22Rv1 (cell line): ENCODE measurements around the gene MIPOL1.
A peak's percentile ranks its signal among the peaks of the same experiment; 100 is the strongest.
"Not testable (repeated sequence)": the region's sequence is repeated elsewhere in the genome, so short reads cannot be mapped to it uniquely, and the experiment has no call there.

Source experiments
- H3K27ac ChIP-seq: fragments of 450-650 bp; 2 replicates; pipeline ENCODE4 v1.5.1; 2017
- ZFX ChIP-seq: fragments of 450-650 bp; IDR thresholded peaks from 2 replicates; pipeline ENCODE4 v1.6.1; 2017; ENCODE audit warnings: antibody characterized with exemption, borderline replicate concordance
- TF ChIP-seq, protein P1 (sequence below): fragments of 450-650 bp; IDR thresholded peaks from 2 replicates; pipeline ENCODE4 v1.5.1; 2017; ENCODE audit warnings: mild to moderate bottlenecking

Gene MIPOL1, protein sequence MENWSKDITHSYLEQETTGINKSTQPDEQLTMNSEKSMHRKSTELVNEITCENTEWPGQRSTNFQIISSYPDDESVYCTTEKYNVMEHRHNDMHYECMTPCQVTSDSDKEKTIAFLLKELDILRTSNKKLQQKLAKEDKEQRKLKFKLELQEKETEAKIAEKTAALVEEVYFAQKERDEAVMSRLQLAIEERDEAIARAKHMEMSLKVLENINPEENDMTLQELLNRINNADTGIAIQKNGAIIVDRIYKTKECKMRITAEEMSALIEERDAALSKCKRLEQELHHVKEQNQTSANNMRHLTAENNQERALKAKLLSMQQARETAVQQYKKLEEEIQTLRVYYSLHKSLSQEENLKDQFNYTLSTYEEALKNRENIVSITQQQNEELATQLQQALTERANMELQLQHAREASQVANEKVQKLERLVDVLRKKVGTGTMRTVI

DNA sequence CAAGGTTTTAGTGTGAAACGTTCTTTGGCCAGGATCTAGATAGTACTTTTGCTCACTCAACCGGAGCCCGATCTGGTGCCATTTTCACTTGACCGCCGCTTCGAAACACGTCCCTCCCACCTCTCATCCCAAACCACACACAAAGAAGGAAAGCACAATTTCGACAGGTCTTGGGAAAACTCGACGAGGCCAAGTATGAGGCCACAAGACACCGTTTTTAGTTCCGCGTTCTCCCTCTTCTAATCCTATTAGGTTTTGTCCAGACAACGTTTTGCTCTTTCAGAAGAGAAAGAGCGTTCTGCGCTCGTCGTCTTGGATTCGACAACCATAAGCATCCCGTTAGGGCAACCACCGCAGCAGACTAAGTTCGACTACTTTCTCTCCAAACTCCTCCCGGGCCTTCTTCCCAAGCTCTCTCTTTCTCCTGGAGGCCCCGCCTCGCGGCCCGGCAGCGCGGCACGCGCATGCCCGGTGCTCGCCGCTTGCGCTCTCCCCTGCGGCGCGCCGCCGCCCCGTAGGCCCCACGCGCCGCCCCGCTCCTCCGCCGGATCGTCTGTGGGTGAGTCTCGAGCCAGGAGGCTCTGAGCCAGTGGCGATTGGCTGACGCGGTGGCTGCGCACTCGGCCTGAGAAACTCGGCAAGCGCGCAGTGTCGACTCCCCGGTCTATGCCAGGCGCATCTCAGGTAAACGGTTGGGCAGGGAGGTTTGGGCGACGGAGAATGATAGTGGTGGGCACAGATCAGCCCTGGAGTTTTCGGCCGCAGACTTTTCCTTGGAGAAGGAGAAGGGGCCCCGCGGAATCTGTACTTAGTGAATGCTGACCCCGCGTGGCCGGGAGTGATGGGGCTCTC, at the start of gene MIPOL1:
TSS of gene MIPOL1 (plus strand) at position 517 of the 852 bp plus-strand sequence. CDS start 49,952 bp downstream, outside the sequence.
- TF ChIP-seq, protein P1, sequence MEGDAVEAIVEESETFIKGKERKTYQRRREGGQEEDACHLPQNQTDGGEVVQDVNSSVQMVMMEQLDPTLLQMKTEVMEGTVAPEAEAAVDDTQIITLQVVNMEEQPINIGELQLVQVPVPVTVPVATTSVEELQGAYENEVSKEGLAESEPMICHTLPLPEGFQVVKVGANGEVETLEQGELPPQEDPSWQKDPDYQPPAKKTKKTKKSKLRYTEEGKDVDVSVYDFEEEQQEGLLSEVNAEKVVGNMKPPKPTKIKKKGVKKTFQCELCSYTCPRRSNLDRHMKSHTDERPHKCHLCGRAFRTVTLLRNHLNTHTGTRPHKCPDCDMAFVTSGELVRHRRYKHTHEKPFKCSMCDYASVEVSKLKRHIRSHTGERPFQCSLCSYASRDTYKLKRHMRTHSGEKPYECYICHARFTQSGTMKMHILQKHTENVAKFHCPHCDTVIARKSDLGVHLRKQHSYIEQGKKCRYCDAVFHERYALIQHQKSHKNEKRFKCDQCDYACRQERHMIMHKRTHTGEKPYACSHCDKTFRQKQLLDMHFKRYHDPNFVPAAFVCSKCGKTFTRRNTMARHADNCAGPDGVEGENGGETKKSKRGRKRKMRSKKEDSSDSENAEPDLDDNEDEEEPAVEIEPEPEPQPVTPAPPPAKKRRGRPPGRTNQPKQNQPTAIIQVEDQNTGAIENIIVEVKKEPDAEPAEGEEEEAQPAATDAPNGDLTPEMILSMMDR, result peak; percentile 53
- TF ChIP-seq ZFX, result no peak
- H3K27ac ChIP-seq, result peak within 1 kb of the TSS; percentile 90

DNA sequence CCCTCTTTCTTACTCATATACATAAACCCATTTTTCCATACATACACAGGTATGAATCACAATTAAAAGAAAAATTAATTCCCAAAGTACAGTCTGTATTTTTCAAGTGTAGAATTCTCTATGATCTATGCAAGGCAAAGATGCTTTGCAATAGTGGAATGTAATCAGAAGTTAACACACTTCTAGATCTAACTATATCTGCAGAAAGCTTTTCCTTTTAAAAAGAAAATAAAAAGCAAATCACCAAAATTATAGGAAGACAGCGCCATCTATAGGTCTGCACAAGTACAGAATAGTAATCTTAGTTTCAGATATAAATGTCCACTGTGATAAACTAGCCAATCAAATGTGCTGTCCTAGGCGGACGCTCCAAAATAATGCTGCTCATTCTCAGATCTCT, 47.3 kb upstream of the MIPOL1 start:
- TF ChIP-seq, protein P1, result peak; percentile 78
- TF ChIP-seq ZFX, result no peak

DNA sequence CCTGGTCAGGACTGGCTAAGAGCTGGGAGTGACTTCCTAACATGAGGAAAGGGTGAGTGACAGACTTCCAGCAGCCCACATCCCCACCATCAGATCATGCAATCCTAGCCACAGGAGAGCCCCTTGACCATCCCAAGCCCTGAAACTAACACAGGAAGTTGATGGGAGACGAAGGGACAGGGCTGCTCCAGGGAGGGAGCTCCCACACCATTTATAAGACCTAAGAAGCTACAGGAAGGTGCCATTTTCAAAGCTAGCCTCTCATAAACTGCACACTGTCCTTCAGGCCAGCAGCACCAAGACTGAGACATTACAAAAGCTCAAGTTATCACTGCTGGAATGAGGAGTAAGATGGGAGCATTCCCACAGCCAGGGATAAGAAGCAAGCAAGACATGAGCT, 44.7 kb upstream of the MIPOL1 start:
- TF ChIP-seq ZFX, result no peak
- TF ChIP-seq, protein P1, result no peak
- H3K27ac ChIP-seq, result no peak overlapping the region

More for the DNA sequence above, 47.3 kb upstream of the MIPOL1 start:
- no peak overlapping the region for H3K27ac ChIP-seq

DNA sequence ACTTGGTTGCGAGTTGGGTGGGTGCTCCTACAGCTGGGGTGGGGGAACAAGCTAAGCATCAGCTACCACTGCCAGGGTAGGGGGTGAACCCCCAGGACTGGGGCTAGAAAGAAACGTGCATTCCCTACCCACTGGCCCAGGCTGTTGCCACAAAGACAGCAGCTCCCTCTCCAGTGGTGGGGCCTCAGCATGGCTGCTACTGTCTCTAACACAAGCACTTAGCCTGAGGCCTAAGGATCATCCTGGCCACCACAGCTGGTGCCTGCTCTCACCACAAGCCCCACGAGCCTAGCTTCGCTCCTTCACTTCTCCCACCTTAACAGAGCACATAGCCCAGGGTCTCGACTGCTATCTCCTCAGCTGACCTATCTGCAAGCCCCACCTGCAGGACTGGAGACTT, 44.3 kb upstream of the MIPOL1 start:
- H3K27ac ChIP-seq, result no peak overlapping the region
- no peak for TF ChIP-seq ZFX
- TF ChIP-seq, protein P1, result no peak

- no peak overlapping the region for H3K27ac ChIP-seq
- TF ChIP-seq, protein P1, result no peak
- no peak for TF ChIP-seq ZFX
Observed at GRCh38 chr14:37157987-37158386, 39.8 kb upstream of the MIPOL1 start.

DNA sequence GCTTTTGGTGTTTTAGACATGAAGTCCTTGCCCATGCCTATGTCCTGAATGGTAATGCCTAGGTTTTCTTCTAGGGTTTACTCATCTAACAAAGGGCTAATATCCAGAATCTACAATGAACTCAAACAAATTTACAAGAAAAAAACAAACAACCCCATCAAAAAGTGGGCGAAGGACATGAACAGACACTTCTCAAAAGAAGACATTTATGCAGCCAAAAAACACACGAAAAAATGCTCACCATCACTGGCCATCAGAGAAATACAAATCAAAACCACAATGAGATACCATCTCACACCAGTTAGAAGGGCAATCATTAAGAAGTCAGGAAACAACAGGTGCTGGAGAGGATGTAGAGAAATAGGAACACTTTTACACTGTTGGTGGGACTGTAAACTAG, 35.4 kb upstream of the MIPOL1 start:
- not testable (repeated sequence) for H3K27ac ChIP-seq

GRCh38 chr14:37165794-37166193, 31.9 kb upstream of the MIPOL1 start:
- H3K27ac ChIP-seq, result no peak overlapping the region
- no peak for TF ChIP-seq ZFX
- TF ChIP-seq, protein P1, result no peak
